GM18951 (cell line): Measurements from ENCODE around the gene PYDC1.
A peak's percentile ranks its signal among the peaks of the same experiment; 100 is the strongest.
"Not testable (repeated sequence)": the region's sequence is repeated elsewhere in the genome, so short reads cannot be mapped to it uniquely, and the experiment has no call there.

Source experiments
- POLR2A ChIP-seq: IDR thresholded peaks from 4 replicates; pipeline ENCODE4 v1.6.1; 2011; ENCODE audit warnings: mild to moderate bottlenecking; ENCODE audit not compliant: insufficient read length, insufficient read depth; ENCODE audit errors: extremely low read depth
- in situ Hi-C: fragments of 300-500 bp; cut with MboI; formaldehyde crosslinking; loops from one replicate; pipeline ENCODE4 v1.12.0; 2022; ENCODE audit warnings: low sequenced_read_pairs, mixed read lengths, inconsistent platforms; ENCODE audit not compliant: unreplicated experiment

PYDC1 gene

GRCh38 chr16:31183432-31184428 lies 33.2 kb downstream of the PYDC1 start:
- in situ Hi-C loops = no loop called here
- no peak for TF ChIP-seq POLR2A

GRCh38 chr16:31182391-31182790 lies 34.5 kb downstream of the PYDC1 start:
- in situ Hi-C loops = no loop called here
- no peak for TF ChIP-seq POLR2A

- in situ Hi-C loops = no loop called here
- no peak for TF ChIP-seq POLR2A
These were observed 35.7 kb downstream of the PYDC1 start for GRCh38 chr16:31181102-31181830.

GRCh38 chr16:31179747-31180459 lies 37.0 kb downstream of the PYDC1 start, which contains the start of gene FUS:
FUS (plus strand) TSS chr16:31180139; CDS start chr16:31180215, 76 bp downstream.
- TF ChIP-seq POLR2A = peak; percentile 100
- in situ Hi-C loops = no loop called here

GRCh38 chr16:31179219-31179746 lies 37.7 kb downstream of the PYDC1 start:
- TF ChIP-seq POLR2A = no peak
- in situ Hi-C loops = no loop called here

GRCh38 chr16:31177136-31177535 lies 39.8 kb downstream of the PYDC1 start:
- in situ Hi-C loops = no loop called here
- no peak for TF ChIP-seq POLR2A

GRCh38 chr16:31170048-31170447 lies 46.9 kb downstream of the PYDC1 start:
- in situ Hi-C loops = not testable (repeated sequence)

GRCh38 chr16:31168848-31169247 lies 48.1 kb downstream of the PYDC1 start:
- in situ Hi-C loops = no loop called here

GRCh38 chr16:31167315-31167714 lies 49.6 kb downstream of the PYDC1 start:
- in situ Hi-C loops = no loop called here
- TF ChIP-seq POLR2A = no peak

More at GRCh38 chr16:31168848-31169247, 48.1 kb downstream of the PYDC1 start:
- no peak for TF ChIP-seq POLR2A
